ENCODE data around the gene SFT2D3. TPM values are rescaled to one million over a fixed set of nuclear protein-coding genes. Genes with fewer than 3 reads are reported as not detected.
A peak's percentile ranks its signal among the peaks of the same experiment; 100 is the strongest.

SFT2D3 gene
- total and polyA plus RNA-seq, 2 of the 13 experiments (the other 11 are each of a cell fraction or from before 2014, with no cell fraction given) = 8.3 to 9.4 TPM

DNA sequence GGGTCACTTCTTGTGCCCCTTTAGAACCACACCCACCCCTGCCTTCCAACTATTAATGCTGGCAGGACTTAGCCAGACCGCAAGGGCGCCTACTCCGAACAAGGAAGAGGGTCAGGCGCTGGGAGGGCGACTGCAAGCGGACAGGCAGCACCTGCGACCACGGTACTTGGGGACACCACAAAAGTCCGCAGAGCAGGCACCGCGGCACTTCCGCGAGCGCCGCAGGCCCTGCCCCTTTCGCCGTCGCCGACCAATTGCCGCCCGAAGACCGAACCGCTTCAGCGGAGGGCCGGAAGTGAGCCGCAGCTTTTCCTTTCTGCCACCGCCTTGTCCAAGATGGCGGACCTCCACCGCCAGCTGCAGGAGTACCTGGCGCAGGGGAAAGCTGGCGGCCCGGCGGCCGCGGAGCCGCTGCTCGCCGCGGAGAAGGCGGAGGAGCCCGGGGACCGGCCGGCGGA is at the start of gene SFT2D3 (continued):
- TF ChIP-seq CAMTA2 (CRISPR knock-in tag; IDR thresholded peaks at IDR 0.05; ENCODE audit: borderline replicate concordance) (peak; percentile 32; the same call in 1 of the 2 replicates), NR2F6 (IDR thresholded peaks at IDR 0.05) (no peak), NR2F6 (CRISPR knock-in tag; IDR thresholded peaks at IDR 0.05) (peak; percentile 47; the same call in 1 of the 2 replicates), HMG20B (CRISPR knock-in tag; conservative IDR thresholded peaks at IDR 0.05) (0 out of 2 replicates have a peak, but pooled peaks have one; percentile 31), ZBTB8A (CRISPR knock-in tag; IDR thresholded peaks at IDR 0.05; ENCODE audit: borderline replicate concordance, low read depth) (peak; percentile 64; the same call in 1 of the 2 replicates), MTF2 (CRISPR knock-in tag; IDR thresholded peaks at IDR 0.05; ENCODE audit: borderline replicate concordance) (peak; percentile 82; the same call in 1 of the 2 replicates), MED1 (CRISPR knock-in tag; IDR thresholded peaks at IDR 0.05) (peak; percentile 70), ZBTB7A (CRISPR knock-in tag; IDR thresholded peaks at IDR 0.05) (peak; percentile 74; the same call in 1 of the 2 replicates), ZNF766 (CRISPR knock-in tag; IDR thresholded peaks at IDR 0.05; ENCODE audit: borderline replicate concordance) (peak; percentile 75; the same call in 1 of the 2 replicates), HNRNPUL1 (IDR thresholded peaks at IDR 0.05; ENCODE audit: low read depth, low read length) (peak; percentile 20; the same call in 1 of the 2 replicates), ZNF143 (CRISPR knock-in tag; IDR thresholded peaks at IDR 0.05) (peak; percentile 53; the same call in 1 of the 2 replicates), ZNF790 (CRISPR knock-in tag; IDR thresholded peaks at IDR 0.05; ENCODE audit: borderline replicate concordance) (peak; percentile 98), KAT2B (IDR thresholded peaks at IDR 0.05; ENCODE audit: borderline replicate concordance, low read depth, low read length) (no peak)
- TF ChIP-seq, protein P1, sequence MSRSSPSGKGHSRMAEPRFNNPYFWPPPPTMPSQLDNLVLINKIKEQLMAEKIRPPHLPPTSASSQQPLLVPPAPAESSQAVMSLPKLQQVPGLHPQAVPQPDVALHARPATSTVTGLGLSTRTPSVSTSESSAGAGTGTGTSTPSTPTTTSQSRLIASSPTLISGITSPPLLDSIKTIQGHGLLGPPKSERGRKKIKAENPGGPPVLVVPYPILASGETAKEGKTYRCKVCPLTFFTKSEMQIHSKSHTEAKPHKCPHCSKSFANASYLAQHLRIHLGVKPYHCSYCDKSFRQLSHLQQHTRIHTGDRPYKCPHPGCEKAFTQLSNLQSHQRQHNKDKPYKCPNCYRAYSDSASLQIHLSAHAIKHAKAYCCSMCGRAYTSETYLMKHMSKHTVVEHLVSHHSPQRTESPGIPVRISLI (CRISPR knock-in tag; IDR thresholded peaks at IDR 0.05; ENCODE audit: borderline replicate concordance) = 0 out of 2 replicates have a peak, but pooled peaks have one; percentile 35
- TF ChIP-seq, protein P2, sequence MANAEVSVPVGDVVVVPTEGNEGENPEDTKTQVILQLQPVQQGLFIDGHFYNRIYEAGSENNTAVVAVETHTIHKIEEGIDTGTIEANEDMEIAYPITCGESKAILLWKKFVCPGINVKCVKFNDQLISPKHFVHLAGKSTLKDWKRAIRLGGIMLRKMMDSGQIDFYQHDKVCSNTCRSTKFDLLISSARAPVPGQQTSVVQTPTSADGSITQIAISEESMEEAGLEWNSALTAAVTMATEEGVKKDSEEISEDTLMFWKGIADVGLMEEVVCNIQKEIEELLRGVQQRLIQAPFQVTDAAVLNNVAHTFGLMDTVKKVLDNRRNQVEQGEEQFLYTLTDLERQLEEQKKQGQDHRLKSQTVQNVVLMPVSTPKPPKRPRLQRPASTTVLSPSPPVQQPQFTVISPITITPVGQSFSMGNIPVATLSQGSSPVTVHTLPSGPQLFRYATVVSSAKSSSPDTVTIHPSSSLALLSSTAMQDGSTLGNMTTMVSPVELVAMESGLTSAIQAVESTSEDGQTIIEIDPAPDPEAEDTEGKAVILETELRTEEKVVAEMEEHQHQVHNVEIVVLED (CRISPR knock-in tag; IDR thresholded peaks at IDR 0.05; ENCODE audit: borderline replicate concordance) = peak; percentile 72; the same call in 1 of the 2 replicates
- TF ChIP-seq, protein P3, sequence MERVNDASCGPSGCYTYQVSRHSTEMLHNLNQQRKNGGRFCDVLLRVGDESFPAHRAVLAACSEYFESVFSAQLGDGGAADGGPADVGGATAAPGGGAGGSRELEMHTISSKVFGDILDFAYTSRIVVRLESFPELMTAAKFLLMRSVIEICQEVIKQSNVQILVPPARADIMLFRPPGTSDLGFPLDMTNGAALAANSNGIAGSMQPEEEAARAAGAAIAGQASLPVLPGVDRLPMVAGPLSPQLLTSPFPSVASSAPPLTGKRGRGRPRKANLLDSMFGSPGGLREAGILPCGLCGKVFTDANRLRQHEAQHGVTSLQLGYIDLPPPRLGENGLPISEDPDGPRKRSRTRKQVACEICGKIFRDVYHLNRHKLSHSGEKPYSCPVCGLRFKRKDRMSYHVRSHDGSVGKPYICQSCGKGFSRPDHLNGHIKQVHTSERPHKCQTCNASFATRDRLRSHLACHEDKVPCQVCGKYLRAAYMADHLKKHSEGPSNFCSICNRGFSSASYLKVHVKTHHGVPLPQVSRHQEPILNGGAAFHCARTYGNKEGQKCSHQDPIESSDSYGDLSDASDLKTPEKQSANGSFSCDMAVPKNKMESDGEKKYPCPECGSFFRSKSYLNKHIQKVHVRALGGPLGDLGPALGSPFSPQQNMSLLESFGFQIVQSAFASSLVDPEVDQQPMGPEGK (CRISPR knock-in tag; IDR thresholded peaks at IDR 0.05) = no peak
- TF ChIP-seq, protein P4, sequence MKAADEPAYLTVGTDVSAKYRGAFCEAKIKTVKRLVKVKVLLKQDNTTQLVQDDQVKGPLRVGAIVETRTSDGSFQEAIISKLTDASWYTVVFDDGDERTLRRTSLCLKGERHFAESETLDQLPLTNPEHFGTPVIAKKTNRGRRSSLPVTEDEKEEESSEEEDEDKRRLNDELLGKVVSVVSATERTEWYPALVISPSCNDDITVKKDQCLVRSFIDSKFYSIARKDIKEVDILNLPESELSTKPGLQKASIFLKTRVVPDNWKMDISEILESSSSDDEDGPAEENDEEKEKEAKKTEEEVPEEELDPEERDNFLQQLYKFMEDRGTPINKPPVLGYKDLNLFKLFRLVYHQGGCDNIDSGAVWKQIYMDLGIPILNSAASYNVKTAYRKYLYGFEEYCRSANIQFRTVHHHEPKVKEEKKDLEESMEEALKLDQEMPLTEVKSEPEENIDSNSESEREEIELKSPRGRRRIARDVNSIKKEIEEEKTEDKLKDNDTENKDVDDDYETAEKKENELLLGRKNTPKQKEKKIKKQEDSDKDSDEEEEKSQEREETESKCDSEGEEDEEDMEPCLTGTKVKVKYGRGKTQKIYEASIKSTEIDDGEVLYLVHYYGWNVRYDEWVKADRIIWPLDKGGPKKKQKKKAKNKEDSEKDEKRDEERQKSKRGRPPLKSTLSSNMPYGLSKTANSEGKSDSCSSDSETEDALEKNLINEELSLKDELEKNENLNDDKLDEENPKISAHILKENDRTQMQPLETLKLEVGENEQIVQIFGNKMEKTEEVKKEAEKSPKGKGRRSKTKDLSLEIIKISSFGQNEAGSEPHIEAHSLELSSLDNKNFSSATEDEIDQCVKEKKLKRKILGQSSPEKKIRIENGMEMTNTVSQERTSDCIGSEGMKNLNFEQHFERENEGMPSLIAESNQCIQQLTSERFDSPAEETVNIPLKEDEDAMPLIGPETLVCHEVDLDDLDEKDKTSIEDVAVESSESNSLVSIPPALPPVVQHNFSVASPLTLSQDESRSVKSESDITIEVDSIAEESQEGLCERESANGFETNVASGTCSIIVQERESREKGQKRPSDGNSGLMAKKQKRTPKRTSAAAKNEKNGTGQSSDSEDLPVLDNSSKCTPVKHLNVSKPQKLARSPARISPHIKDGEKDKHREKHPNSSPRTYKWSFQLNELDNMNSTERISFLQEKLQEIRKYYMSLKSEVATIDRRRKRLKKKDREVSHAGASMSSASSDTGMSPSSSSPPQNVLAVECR (CRISPR knock-in tag; IDR thresholded peaks at IDR 0.05; ENCODE audit: borderline replicate concordance) = peak; percentile 94; the same call in 1 of the 2 replicates

All from HepG2 (cell line).